Measurements from ENCODE around the gene SGPL1. TPM values are rescaled to one million over a fixed set of nuclear protein-coding genes. Genes with fewer than 3 reads are reported as not detected.
A peak's percentile ranks its signal among the peaks of the same experiment; 100 is the strongest.

Gene SGPL1
- total RNA-seq, 3 donors from 2014 or later: 50.5 to 67.2 (median 55.5) TPM

DNA sequence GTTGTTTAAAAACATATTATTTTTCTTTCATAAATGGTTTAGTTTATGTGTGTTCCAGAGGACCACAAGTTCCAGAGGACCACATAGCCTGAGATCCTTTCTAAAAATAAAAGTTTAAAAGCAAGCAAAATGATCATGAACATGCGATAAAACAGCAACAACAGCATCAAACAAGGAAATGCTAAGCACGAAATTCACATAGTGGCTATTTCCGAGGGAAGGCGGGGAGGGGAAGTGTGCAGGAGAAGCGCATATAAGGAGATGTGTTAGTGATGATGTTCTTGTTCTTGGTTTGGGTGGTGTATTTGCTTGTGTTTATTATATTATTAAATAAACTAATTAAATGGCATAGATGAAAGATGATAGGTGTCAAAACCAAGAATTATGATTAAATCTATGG is 31.7 kb upstream of the SGPL1 start:
- intact Hi-C loops (cut with DNase I, micrococcal nuclease): no loop called here
- ATAC-seq (no peak), DNase-seq (no peak)
- H3K4me1 ChIP-seq (ENCODE audit: low read depth): no peaks in the 10 kb centered on the region
- H3K4me3 ChIP-seq: no peak overlapping the region
- TF ChIP-seq CTCF (IDR thresholded peaks at IDR 0.05): no peak
- H3K36me3 ChIP-seq (ENCODE audit: low read depth): no peaks in the 10 kb centered on the region
- no peaks in the 10 kb centered on the region for H3K9me3 ChIP-seq

DNA sequence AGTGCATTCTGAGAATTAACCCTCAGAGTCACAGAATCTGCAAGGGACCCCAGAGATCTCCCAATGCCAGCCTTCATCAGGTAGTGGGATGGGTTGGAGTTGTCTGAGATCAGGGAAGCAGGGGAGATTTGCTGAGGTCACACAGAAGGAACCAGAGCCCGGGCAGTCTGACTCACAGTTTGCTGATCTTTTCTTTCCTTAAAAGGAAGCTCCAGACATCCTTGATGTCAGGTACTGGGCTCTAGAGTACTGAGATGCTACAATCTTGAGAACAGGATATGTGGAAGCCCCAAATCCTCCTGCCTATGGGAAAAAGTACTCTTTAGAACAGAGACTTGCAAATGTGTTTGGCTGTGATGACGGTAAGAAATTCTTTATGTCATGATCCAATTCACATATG is 31.3 kb upstream of the SGPL1 start:
- intact Hi-C loops (cut with DNase I, micrococcal nuclease): no loop called here
- Histone ChIP-seq H3K4me3 (no peak overlapping the region), H3K36me3 (ENCODE audit: low read depth) (no peaks in the 10 kb centered on the region), H3K4me1 (ENCODE audit: low read depth) (no peaks in the 10 kb centered on the region), H3K9me3 (no peaks in the 10 kb centered on the region)
- DNase-seq (no peak), ATAC-seq (no peak)
- TF ChIP-seq CTCF (IDR thresholded peaks at IDR 0.05): no peak

DNA sequence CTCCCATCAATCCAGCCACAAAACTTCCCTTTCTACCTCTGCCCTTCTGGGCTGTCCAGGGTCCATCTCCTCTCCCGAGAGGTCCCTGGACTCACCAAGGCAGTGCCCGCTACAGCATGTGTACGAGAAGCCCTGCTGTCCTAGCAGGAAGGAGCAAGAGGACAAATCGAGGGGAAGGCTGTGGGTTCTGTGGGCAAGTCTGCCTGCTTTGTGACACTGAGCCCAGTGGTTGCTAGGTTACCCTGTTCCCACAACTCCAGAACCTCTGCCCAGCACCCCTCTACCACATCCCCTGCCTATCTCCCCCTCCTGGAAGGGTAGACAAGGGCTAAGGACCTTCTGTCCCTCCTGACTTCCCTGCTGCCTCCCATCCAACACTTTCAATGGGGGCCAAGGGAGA is 30.6 kb upstream of the SGPL1 start, which contains the start of gene TBATA:
TSS of gene TBATA (minus strand) at position 188 of the 400 bp plus-strand sequence. CDS start 1,998 bp downstream, outside the sequence.
- no peak for TF ChIP-seq CTCF (IDR thresholded peaks at IDR 0.05)
- ATAC-seq (peak; percentile 25), DNase-seq (no peak)
- H3K4me1 ChIP-seq (ENCODE audit: low read depth): no peaks in the 10 kb centered on the region
- intact Hi-C loops (cut with DNase I, micrococcal nuclease): no loop called here
- H3K9me3 ChIP-seq: no peaks in the 10 kb centered on the region
- H3K4me3 ChIP-seq: no peak within 1 kb of the TSS
- no peaks in the 10 kb centered on the region for H3K36me3 ChIP-seq (ENCODE audit: low read depth)

GRCh38 chr10:70786799-70787415 is 28.8 kb upstream of the SGPL1 start:
- no peak for DNase-seq
- Histone ChIP-seq H3K4me3 (no peak overlapping the region), H3K9me3 (no peaks in the 10 kb centered on the region), H3K4me1 (ENCODE audit: low read depth) (no peaks in the 10 kb centered on the region), H3K36me3 (ENCODE audit: low read depth) (no peaks in the 10 kb centered on the region)
- peak; percentile 32 for ATAC-seq
- TF ChIP-seq CTCF (IDR thresholded peaks at IDR 0.05): no peak
- intact Hi-C loops (cut with DNase I, micrococcal nuclease): no loop called here

GRCh38 chr10:70791386-70792039 is 24.2 kb upstream of the SGPL1 start:
- Histone ChIP-seq H3K4me3 (no peak overlapping the region), H3K4me1 (ENCODE audit: low read depth) (no peaks in the 10 kb centered on the region), H3K9me3 (no peaks in the 10 kb centered on the region), H3K36me3 (ENCODE audit: low read depth) (no peaks in the 10 kb centered on the region)
- ATAC-seq (no peak), DNase-seq (no peak)
- intact Hi-C loops (cut with DNase I, micrococcal nuclease): no loop called here
- no peak for TF ChIP-seq CTCF (IDR thresholded peaks at IDR 0.05)

Measured in mucosa of descending colon (tissue), 3 donors.